ENCODE data around the gene OR2T5.
"Not testable (repeated sequence)": the region's sequence is repeated elsewhere in the genome, so short reads cannot be mapped to it uniquely, and the experiment has no call there.

- TF ChIP-seq POLR2AphosphoS5 (IDR thresholded peaks at IDR 0.05; ENCODE audit: low read depth, low read length); CTCF (IDR thresholded peaks at IDR 0.05): not testable (repeated sequence)
Observed at GRCh38 chr1:248450466-248451145, 37.8 kb upstream of the OR2T5 start.

Measured in Panc1 (cell line).